ENCODE data around the gene SPOCK1. TPM values are rescaled to one million over a fixed set of nuclear protein-coding genes. Genes with fewer than 3 reads are reported as not detected.

Gene SPOCK1
- total RNA-seq, 2 experiments from 2014 or later: not detected

DNA sequence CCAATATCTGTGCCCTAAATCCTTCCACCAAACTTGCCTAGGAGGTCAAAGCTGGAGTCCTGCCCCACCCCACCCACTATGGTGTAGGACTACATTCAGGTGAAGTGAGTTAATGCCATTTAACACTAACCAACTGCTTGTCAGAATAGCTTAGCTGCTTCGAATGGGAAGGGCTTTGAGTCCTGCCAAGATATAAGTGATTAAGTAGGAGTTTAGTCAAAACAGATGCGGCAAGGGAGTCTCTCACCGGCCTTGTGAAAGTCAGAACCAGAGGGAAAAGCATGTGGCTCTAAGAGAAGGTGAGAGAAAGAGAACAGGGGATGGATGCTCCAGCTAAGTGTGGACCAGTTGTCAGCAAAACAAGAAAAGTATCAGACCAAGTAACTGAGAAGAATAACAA is 132.6 kb downstream of the SPOCK1 start:
- no peaks in the 10 kb centered on the region for H3K9me3 Mint-ChIP-seq (ENCODE audit: insufficient read depth)
- no peaks in the 10 kb centered on the region for H3K36me3 Mint-ChIP-seq (ENCODE audit: low read depth)
- POLR2A ChIA-PET: no interaction called here
- no peak for DNase-seq
- H3K27ac Mint-ChIP-seq: no peak overlapping the region
- no peaks in the 10 kb centered on the region for H3K27me3 Mint-ChIP-seq (ENCODE audit: low read depth)
- CTCF ChIA-PET: interaction anchor here (1.1 kb wide), 1 partner anchor 46 kb away, joined by 3 read pairs; no protein-coding TSS in a partner anchor
- H3K4me1 Mint-ChIP-seq (ENCODE audit: low read depth): no peaks in the 10 kb centered on the region
- H3K4me3 Mint-ChIP-seq: no peak overlapping the region
- ATAC-seq: no peak

DNA sequence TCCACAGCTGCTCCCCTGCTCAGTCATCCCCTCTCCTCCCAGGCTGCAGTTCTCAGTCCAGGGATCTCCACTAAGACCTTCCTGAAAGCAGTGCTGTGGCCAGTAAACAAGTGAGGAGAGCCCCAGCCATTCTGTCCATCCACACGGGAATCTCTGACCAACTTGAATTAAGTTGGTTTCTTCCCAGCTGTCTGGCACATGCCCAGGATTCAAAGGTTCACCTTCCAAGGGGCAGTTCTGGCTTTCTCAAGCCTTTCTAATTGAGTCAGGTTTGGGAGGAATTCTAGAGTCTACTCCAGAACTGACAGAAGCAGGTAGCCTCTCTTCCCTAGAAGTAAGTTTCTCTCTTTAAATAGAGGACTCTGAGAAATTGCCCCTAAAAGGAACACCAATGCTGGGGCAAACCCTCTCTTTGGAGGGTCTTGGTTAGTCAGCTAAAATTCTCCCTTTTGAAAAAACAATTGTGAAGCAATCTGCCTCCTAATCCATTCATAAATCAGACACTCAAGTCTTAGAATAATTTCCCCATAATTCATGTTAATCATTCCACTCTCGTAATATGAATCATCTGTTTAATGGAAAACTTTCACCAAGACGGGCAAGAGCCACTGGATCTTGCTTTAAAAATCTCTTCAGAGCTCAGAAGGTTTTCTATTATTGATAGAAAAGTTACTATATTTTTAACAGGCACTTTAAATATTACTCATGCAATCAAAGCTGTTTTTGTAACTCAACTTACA is 133.8 kb downstream of the SPOCK1 start:
- ChIA-PET POLR2A (no interaction called here), CTCF (no interaction called here)
- no peaks in the 10 kb centered on the region for H3K4me1 Mint-ChIP-seq (ENCODE audit: low read depth)
- H3K27me3 Mint-ChIP-seq (ENCODE audit: low read depth): no peaks in the 10 kb centered on the region
- H3K9me3 Mint-ChIP-seq (ENCODE audit: insufficient read depth): no peaks in the 10 kb centered on the region
- no peaks in the 10 kb centered on the region for H3K36me3 Mint-ChIP-seq (ENCODE audit: low read depth)
- no peak overlapping the region for H3K27ac Mint-ChIP-seq
- ATAC-seq: no peak
- no peak overlapping the region for H3K4me3 Mint-ChIP-seq
- DNase-seq: no peak

DNA sequence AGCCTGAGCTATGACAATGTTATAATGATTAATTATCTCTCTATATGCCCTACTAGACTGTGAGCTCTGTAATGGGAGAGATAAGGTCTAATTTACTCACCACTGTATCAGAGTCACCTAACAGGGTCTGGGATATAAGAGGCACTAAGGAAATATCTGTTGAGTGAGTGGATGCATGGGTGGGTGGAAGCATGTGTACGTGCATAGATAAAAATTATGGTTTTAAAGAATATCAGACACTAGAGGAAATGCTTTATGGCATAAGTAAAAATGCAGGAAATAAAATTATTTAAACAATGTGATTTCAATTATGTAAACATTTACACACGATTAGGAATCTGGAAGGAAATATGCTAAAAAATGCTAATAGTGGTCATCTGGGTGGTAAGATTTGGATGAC is 137.8 kb downstream of the SPOCK1 start:
- CTCF ChIA-PET: no interaction called here
- H3K27ac Mint-ChIP-seq: no peak overlapping the region
- POLR2A ChIA-PET: no interaction called here
- peaks cover 4% of the 10 kb centered on the region for H3K27me3 Mint-ChIP-seq (ENCODE audit: low read depth)
- H3K36me3 Mint-ChIP-seq (ENCODE audit: low read depth): no peaks in the 10 kb centered on the region
- DNase-seq (no peak), ATAC-seq (no peak)
- no peaks in the 10 kb centered on the region for H3K4me1 Mint-ChIP-seq (ENCODE audit: low read depth)
- no peak overlapping the region for H3K4me3 Mint-ChIP-seq
- H3K9me3 Mint-ChIP-seq (ENCODE audit: insufficient read depth): no peaks in the 10 kb centered on the region

DNA sequence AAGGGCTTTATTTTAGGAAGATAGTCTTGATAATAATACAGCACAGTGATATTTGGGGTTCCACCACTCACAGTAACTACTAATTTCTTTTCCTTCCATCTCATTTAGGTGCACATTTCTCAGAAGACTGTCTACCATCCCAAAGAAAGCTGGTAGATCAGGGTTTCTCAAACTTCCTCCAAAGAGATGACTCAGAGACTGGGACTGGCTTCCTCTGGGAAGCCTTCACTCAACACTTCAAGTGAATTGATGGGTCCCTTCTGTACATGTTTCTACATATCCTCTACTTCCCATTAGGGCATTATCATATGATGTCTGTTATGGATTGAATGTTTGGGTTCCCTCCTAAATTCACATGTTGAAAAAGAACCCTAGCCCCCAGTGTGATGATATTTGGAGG is 138.5 kb downstream of the SPOCK1 start:
- CTCF ChIA-PET: no interaction called here

DNA sequence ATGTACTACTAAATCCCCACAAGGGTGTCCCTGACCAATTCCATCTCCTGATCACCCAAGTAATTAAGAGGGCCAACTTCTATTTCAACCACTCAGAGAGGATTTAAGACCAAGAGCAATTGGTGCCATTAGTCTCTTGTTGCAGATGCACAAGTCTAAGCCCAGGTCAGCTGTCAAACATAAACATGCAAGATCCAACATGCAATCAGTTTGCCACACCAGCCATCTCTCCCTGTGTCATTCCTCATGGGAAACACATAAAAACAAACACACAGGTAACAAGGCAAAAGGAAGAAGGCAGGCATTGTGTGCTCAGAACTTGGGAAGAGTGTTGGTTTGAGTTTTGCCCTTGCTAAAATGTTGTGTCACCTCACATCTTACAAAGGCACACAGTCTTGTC is 139.2 kb downstream of the SPOCK1 start:
- Mint-ChIP-seq H3K27ac (no peak overlapping the region), H3K9me3 (ENCODE audit: insufficient read depth) (no peaks in the 10 kb centered on the region), H3K4me1 (ENCODE audit: low read depth) (no peaks in the 10 kb centered on the region), H3K4me3 (no peak overlapping the region), H3K36me3 (ENCODE audit: low read depth) (no peaks in the 10 kb centered on the region), H3K27me3 (ENCODE audit: low read depth) (peaks cover 4% of the 10 kb centered on the region)
- ATAC-seq (no peak), DNase-seq (no peak)
- ChIA-PET POLR2A (no interaction called here), CTCF (interaction anchor here (1.9 kb wide), 1 partner anchor 15 kb away, joined by 4 read pairs; no protein-coding TSS in a partner anchor)

More for the DNA sequence above, 138.5 kb downstream of the SPOCK1 start:
- Mint-ChIP-seq H3K4me1 (ENCODE audit: low read depth) (no peaks in the 10 kb centered on the region), H3K4me3 (no peak overlapping the region), H3K36me3 (ENCODE audit: low read depth) (no peaks in the 10 kb centered on the region), H3K27me3 (ENCODE audit: low read depth) (peaks cover 4% of the 10 kb centered on the region), H3K27ac (no peak overlapping the region), H3K9me3 (ENCODE audit: insufficient read depth) (no peaks in the 10 kb centered on the region)
- ATAC-seq (no peak), DNase-seq (no peak)
- POLR2A ChIA-PET: no interaction called here

DNA sequence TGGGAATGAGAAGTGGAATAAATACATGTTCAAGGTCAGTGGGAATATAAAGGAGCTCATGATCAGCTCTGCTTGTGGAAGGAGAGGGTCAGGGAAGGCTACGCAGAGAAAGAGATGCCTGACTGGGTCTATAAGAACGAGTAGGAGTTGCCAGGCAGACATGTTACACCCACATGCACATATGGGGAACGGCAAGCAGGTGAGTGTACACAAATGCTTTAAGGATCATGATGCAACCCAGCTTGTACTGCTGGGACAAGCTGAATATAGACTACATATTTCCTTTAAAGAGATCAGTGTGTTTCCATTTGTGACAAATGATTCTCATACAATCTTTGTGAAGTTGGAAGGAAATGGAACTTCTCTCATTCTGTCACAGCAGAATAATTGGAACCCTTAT is 141.7 kb downstream of the SPOCK1 start:
- no peaks in the 10 kb centered on the region for H3K36me3 Mint-ChIP-seq (ENCODE audit: low read depth)
- H3K9me3 Mint-ChIP-seq (ENCODE audit: insufficient read depth): no peaks in the 10 kb centered on the region
- CTCF ChIA-PET: no interaction called here
- no peak overlapping the region for H3K4me3 Mint-ChIP-seq
- peaks cover 8% of the 10 kb centered on the region for H3K27me3 Mint-ChIP-seq (ENCODE audit: low read depth)
- DNase-seq (no peak), ATAC-seq (no peak)
- no peaks in the 10 kb centered on the region for H3K4me1 Mint-ChIP-seq (ENCODE audit: low read depth)
- H3K27ac Mint-ChIP-seq: no peak overlapping the region
- POLR2A ChIA-PET: no interaction called here

DNA sequence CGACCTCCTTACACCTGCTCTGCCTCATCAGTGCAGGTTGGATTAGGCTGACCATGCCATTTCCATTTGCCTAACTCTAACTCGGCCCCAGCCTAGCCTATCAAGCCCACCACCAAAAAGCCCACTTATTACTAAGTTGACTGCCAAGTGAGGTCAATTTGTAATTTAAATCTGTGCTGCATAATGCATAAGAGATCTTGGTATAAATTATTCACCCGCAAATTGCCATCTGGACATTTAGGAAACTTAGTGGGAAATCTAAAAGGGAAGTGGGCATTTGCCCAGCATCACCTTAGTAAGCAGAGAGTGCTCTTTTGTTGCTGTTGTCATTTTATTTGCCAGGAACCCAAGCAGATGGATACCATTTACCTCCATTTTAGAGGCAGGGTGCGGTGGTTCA is 143.0 kb downstream of the SPOCK1 start:
- H3K4me1 Mint-ChIP-seq (ENCODE audit: low read depth): no peaks in the 10 kb centered on the region
- DNase-seq (no peak), ATAC-seq (no peak)
- peaks cover 8% of the 10 kb centered on the region for H3K27me3 Mint-ChIP-seq (ENCODE audit: low read depth)
- H3K36me3 Mint-ChIP-seq (ENCODE audit: low read depth): no peaks in the 10 kb centered on the region
- H3K4me3 Mint-ChIP-seq: no peak overlapping the region
- CTCF ChIA-PET: no interaction called here
- no peak overlapping the region for H3K27ac Mint-ChIP-seq
- POLR2A ChIA-PET: no interaction called here
- no peaks in the 10 kb centered on the region for H3K9me3 Mint-ChIP-seq (ENCODE audit: insufficient read depth)

DNA sequence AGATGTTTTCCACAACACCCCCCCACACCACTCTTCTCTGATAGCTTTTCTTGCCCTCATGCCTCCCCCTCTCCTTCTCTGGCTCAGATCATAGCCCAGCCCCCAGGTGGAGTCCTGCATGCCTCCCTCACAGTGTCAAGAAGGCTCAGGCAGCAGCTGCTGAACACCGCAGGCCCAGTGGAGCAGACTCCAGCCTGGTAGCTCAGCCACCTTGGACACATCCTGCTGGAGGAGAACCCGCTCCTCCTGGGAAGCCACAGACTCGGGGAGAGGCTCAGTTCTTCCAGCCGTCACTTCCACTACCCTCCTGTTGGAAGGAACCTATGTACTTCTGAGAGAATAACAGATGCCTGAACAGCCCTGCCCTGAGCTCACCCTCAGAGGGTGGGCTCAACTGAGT is 143.4 kb downstream of the SPOCK1 start:
- no peaks in the 10 kb centered on the region for H3K9me3 Mint-ChIP-seq (ENCODE audit: insufficient read depth)
- no peak overlapping the region for H3K27ac Mint-ChIP-seq
- POLR2A ChIA-PET: no interaction called here
- CTCF ChIA-PET: no interaction called here
- H3K27me3 Mint-ChIP-seq (ENCODE audit: low read depth): peaks cover 8% of the 10 kb centered on the region
- no peaks in the 10 kb centered on the region for H3K36me3 Mint-ChIP-seq (ENCODE audit: low read depth)
- ATAC-seq (no peak), DNase-seq (no peak)
- H3K4me1 Mint-ChIP-seq (ENCODE audit: low read depth): no peaks in the 10 kb centered on the region
- no peak overlapping the region for H3K4me3 Mint-ChIP-seq

DNA sequence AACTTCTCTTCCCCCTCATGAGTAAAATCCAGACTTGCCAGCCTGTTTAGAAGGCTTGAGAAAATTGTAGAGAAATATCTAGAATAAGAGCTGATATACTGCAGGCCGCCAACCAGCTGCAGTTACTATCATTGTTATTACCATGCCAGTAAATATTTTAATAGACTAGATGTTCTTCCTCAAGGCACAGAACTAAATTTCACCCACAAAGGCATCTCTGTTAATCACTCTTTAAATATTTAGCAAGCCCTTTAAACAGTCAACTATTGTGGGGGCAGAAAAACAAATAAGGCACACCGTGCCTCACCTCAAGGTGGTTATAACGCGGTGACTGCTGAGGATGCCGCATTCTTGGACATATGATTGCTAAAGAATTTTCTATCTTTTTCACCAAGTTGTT is 147.0 kb downstream of the SPOCK1 start:
- H3K27ac Mint-ChIP-seq: no peak overlapping the region
- H3K4me3 Mint-ChIP-seq: no peak overlapping the region
- no peaks in the 10 kb centered on the region for H3K9me3 Mint-ChIP-seq (ENCODE audit: insufficient read depth)
- ChIA-PET POLR2A (no interaction called here), CTCF (no interaction called here)
- peaks cover 4% of the 10 kb centered on the region for H3K27me3 Mint-ChIP-seq (ENCODE audit: low read depth)
- H3K4me1 Mint-ChIP-seq (ENCODE audit: low read depth): no peaks in the 10 kb centered on the region
- H3K36me3 Mint-ChIP-seq (ENCODE audit: low read depth): no peaks in the 10 kb centered on the region
- no peak for ATAC-seq
- no peak for DNase-seq

DNA sequence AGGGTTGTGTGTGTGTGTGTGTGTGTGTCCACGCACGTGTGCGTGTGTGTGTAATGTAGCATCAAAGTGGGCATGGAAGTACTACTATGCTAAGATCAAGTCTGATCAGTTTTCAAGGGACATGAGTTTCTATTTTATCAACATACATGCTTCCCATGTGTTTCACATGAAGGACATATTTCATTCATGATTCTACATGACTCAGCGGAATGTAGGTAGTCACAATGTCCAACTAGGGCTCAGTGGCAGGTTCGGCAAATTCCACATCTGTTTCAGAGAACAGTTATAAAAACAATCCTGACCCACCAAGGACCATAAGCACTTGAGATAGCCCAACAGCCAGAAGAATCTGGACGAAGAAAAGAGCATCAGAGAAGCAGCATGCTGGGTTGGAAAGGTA is 148.3 kb downstream of the SPOCK1 start:
- no peaks in the 10 kb centered on the region for H3K36me3 Mint-ChIP-seq (ENCODE audit: low read depth)
- ATAC-seq (no peak), DNase-seq (no peak)
- CTCF ChIA-PET: no interaction called here
- no peak overlapping the region for H3K27ac Mint-ChIP-seq
- H3K27me3 Mint-ChIP-seq (ENCODE audit: low read depth): peaks cover 4% of the 10 kb centered on the region
- POLR2A ChIA-PET: no interaction called here
- H3K9me3 Mint-ChIP-seq (ENCODE audit: insufficient read depth): no peaks in the 10 kb centered on the region
- no peak overlapping the region for H3K4me3 Mint-ChIP-seq
- H3K4me1 Mint-ChIP-seq (ENCODE audit: low read depth): no peaks in the 10 kb centered on the region

DNA sequence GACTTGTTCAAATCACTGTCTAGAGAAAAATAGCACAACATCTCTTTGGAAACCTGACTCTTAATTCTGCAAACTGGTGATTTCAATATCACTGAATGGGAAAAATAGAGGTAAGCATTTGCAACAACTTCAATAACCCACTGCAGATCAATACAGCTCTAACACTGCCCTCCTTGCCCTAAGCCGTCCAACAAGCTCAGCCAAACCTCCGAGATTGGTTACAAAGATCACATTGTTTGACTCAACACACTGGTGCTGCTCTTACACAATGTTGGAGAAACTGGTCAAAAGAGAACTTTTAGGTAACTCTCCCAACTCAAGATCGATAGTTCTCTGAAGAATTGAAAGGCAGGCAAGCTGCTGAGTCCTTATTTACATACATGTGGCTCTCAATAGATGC is 150.4 kb downstream of the SPOCK1 start:
- ATAC-seq: no peak
- Mint-ChIP-seq H3K27ac (no peak overlapping the region), H3K36me3 (ENCODE audit: low read depth) (no peaks in the 10 kb centered on the region), H3K27me3 (ENCODE audit: low read depth) (peaks cover 1% of the 10 kb centered on the region), H3K4me1 (ENCODE audit: low read depth) (no peaks in the 10 kb centered on the region), H3K4me3 (no peak overlapping the region), H3K9me3 (ENCODE audit: insufficient read depth) (no peaks in the 10 kb centered on the region)
- ChIA-PET POLR2A (no interaction called here), CTCF (no interaction called here)
- no peak for DNase-seq

DNA sequence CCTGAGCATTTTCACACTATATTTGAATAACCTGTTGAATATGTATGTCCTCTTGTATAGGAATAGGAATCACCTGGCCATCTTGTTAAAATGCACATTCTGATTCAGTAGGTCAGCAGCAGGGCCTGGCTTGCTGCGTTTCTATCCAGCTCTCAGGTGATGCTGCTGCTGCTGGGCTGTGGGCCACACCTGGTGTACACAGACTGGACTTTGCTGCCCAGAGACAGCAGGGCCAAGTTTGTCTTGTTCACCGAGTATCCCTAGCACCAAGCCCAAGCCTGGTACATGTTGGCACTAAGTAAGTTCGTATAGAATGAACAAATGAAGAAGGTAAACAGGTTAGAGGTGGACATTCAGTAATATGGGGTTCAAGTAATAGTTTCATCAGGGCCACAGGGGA is 151.3 kb downstream of the SPOCK1 start:
- DNase-seq (no peak), ATAC-seq (no peak)
- H3K27me3 Mint-ChIP-seq (ENCODE audit: low read depth): no peaks in the 10 kb centered on the region
- CTCF ChIA-PET: no interaction called here
- no peak overlapping the region for H3K27ac Mint-ChIP-seq
- no peaks in the 10 kb centered on the region for H3K4me1 Mint-ChIP-seq (ENCODE audit: low read depth)
- no peaks in the 10 kb centered on the region for H3K36me3 Mint-ChIP-seq (ENCODE audit: low read depth)
- POLR2A ChIA-PET: no interaction called here
- H3K9me3 Mint-ChIP-seq (ENCODE audit: insufficient read depth): no peaks in the 10 kb centered on the region
- no peak overlapping the region for H3K4me3 Mint-ChIP-seq

DNA sequence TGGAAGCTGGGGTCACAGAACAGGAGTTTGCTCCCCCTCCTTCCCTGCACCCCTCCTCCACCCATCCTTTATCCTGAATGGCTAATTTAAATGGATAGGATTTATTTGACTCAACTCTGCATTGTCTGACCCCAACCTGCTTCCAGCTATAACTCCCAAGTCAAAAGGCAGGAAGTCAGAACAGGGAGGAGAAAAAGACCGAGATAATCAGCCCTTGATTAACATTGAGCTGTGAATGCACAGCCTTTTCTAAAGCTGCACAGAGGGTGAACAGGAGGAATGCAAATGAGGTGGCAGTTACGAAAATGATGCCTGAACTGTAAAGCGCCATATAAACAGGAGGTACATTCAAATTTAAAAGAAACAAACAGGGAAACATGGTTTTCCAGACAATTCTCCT is 152.8 kb downstream of the SPOCK1 start:
- H3K9me3 Mint-ChIP-seq (ENCODE audit: insufficient read depth): no peaks in the 10 kb centered on the region
- no peaks in the 10 kb centered on the region for H3K27me3 Mint-ChIP-seq (ENCODE audit: low read depth)
- ChIA-PET CTCF (interaction anchor here (1.1 kb wide), 1 partner anchor 26 kb away, joined by 4 read pairs; no protein-coding TSS in a partner anchor), POLR2A (no interaction called here)
- DNase-seq (no peak), ATAC-seq (no peak)
- H3K4me1 Mint-ChIP-seq (ENCODE audit: low read depth): no peaks in the 10 kb centered on the region
- H3K27ac Mint-ChIP-seq: no peak overlapping the region
- H3K4me3 Mint-ChIP-seq: no peak overlapping the region
- H3K36me3 Mint-ChIP-seq (ENCODE audit: low read depth): no peaks in the 10 kb centered on the region

All from activated CD8-positive, alpha-beta T cell treated with anti-CD3 and anti-CD28 coated beads, Interleukin-2, amount 10 ng/mL, durations not matched to agents 7 days and 5 days (primary cell).